Tibial nerve (tissue), 4 donors: Measurements from ENCODE around the gene ALDH3B1. TPM values are rescaled to one million over a fixed set of nuclear protein-coding genes. Genes with fewer than 3 reads are reported as not detected.
A peak's percentile ranks its signal among the peaks of the same experiment; 100 is the strongest.

Experiments used
- DNase-seq, 2 donors: peaks; one replicate each; pipeline ENCODE4 v3.0.0-alpha.2; 2019; ENCODE audit warnings: low spot score in 2 of 2
- H3K27ac ChIP-seq, 4 donors: fragments of 200-600 bp; sonication (generic) in 3 of 4; one replicate each; pipeline ENCODE4 v1.5.1; 2017 to 2019; ENCODE audit warnings: mild to moderate bottlenecking in 1 of 4
- H3K27me3 ChIP-seq, 2 donors: fragments of 200-600 bp; sonication (generic) in 1 of 2; one replicate each; pipeline versions ENCODE4 v1.5.1 to v1.6.0; 2017 to 2019
- H3K36me3 ChIP-seq, 3 donors: fragments of 200-600 bp; sonication (generic); one replicate each; pipeline ENCODE4 v1.5.1; 2018 to 2019
- H3K4me1 ChIP-seq, 4 donors: fragments of 200-600 bp; sonication (generic) in 3 of 4; one replicate each; pipeline ENCODE4 v1.5.1; 2017 to 2019
- H3K4me3 ChIP-seq, 4 donors: fragments of 200-600 bp; sonication (generic) in 3 of 4; one replicate each; pipeline ENCODE4 v1.5.1; 2017 to 2019; ENCODE audit warnings: mild to moderate bottlenecking in 1 of 4, moderate library complexity in 1 of 4
- H3K9me3 ChIP-seq, 4 donors: fragments of 200-600 bp; sonication (generic) in 3 of 4; one replicate each; pipeline ENCODE4 v1.5.1; 2017 to 2019
- CTCF ChIP-seq, 5 experiments: fragments of 200-600 bp in 3 of 5; fragments of 450-650 bp in 2 of 5; sonication (generic) in 3 of 5; IDR thresholded peaks; one replicate each; pipeline ENCODE4 v1.5.1; 2016 to 2019; ENCODE audit warnings: antibody characterized with exemption in 5 of 5, mild to moderate bottlenecking in 3 of 5, moderate library complexity in 2 of 5
- EP300 ChIP-seq, 2 donors: sonication (generic); formaldehyde crosslinking; IDR thresholded peaks; one replicate each; pipeline ENCODE4 v1.6.1; 2017; ENCODE audit warnings: antibody characterized with exemption in 2 of 2, mild to moderate bottlenecking in 1 of 2
- POLR2A ChIP-seq, 2 donors: fragments of 450-650 bp; IDR thresholded peaks; one replicate each; pipeline ENCODE4 v1.6.1; 2017; ENCODE audit warnings: antibody characterized with exemption in 2 of 2, mild to moderate bottlenecking in 2 of 2, moderate library complexity in 2 of 2
- WGBS, 2 donors: methylation state at CpG; one replicate each; pipeline ENCODE4 v1.1.5; 2018; 5-methylcytosine and 5-hydroxymethylcytosine counted together
- total RNA-seq, 4 donors: library from RNA; depleted of rRNA; stranded (reverse); fragments of >200 nt; gene quantifications; one replicate each; pipeline ENCODE4 v1.1.0, GENCODE V29; 2016

ALDH3B1 gene
- total RNA-seq, 4 donors from 2014 or later, result 80.4 to 137 (median 91.8) TPM

GRCh38 chr11:68031144-68031464 lies 21.0 kb downstream of the ALDH3B1 start:
- H3K27me3 ChIP-seq, result no peaks in the 10 kb centered on the region
- H3K4me3 ChIP-seq, result peak overlapping the region; percentile 50 to 94 (median 66)
- H3K9me3 ChIP-seq, result no peaks in the 10 kb centered on the region
- 13 to 16% methylated on average over 10 of the region's 10 CpGs for WGBS, 2 donors
- peak overlapping the region; percentile 30 to 89 (median 83) for H3K27ac ChIP-seq
- no peak for TF ChIP-seq CTCF (IDR thresholded peaks at IDR 0.05)
- TF ChIP-seq POLR2A (IDR thresholded peaks at IDR 0.05), result no peak
- no peak for TF ChIP-seq EP300 (IDR thresholded peaks at IDR 0.05)
- DNase-seq, result no peak
- peaks cover 0 to 60% (median 6%) of the 10 kb centered on the region in 3 donors for H3K36me3 ChIP-seq
- peaks cover 0 to 35% (median 16%) of the 10 kb centered on the region in 4 donors for H3K4me1 ChIP-seq

GRCh38 chr11:68032003-68032402 lies 21.9 kb downstream of the ALDH3B1 start:
- peaks cover 0 to 60% (median 6%) of the 10 kb centered on the region in 3 donors for H3K36me3 ChIP-seq
- WGBS, 2 donors, result 78 to 82% methylated on average over 9 of the region's 9 CpGs
- TF ChIP-seq POLR2A (IDR thresholded peaks at IDR 0.05) (no peak), EP300 (IDR thresholded peaks at IDR 0.05) (no peak)
- H3K4me3 ChIP-seq, result no peak overlapping the region
- H3K9me3 ChIP-seq, result no peaks in the 10 kb centered on the region
- peaks cover 0 to 44% (median 19%) of the 10 kb centered on the region in 4 donors for H3K4me1 ChIP-seq
- peak overlapping the region in 1 of 4 donors; percentile 89 for H3K27ac ChIP-seq
- DNase-seq, result no peak
- H3K27me3 ChIP-seq, result no peaks in the 10 kb centered on the region

- Histone ChIP-seq H3K4me1 (peaks cover 0 to 55% (median 30%) of the 10 kb centered on the region in 4 donors), H3K36me3 (peaks cover 0 to 49% (median 6%) of the 10 kb centered on the region in 3 donors), H3K27me3 (no peaks in the 10 kb centered on the region), H3K27ac (no peak overlapping the region), H3K4me3 (no peak overlapping the region), H3K9me3 (no peaks in the 10 kb centered on the region)
- TF ChIP-seq EP300 (IDR thresholded peaks at IDR 0.05) (no peak), CTCF (IDR thresholded peaks at IDR 0.05) (no peak), POLR2A (IDR thresholded peaks at IDR 0.05) (no peak)
- DNase-seq, result no peak
- 91 to 94% methylated on average over 22 to 24 of the region's 29 CpGs for WGBS, 2 donors
These were observed 23.0 kb downstream of the ALDH3B1 start for GRCh38 chr11:68032997-68033707.

- no peak for DNase-seq
- Histone ChIP-seq H3K4me3 (no peak overlapping the region), H3K36me3 (peaks cover 0 to 47% (median 6%) of the 10 kb centered on the region in 3 donors), H3K9me3 (no peaks in the 10 kb centered on the region), H3K4me1 (peaks cover 0 to 61% (median 35%) of the 10 kb centered on the region in 4 donors), H3K27ac (no peak overlapping the region), H3K27me3 (no peaks in the 10 kb centered on the region)
- TF ChIP-seq EP300 (IDR thresholded peaks at IDR 0.05), result no peak
- no peak for TF ChIP-seq POLR2A (IDR thresholded peaks at IDR 0.05)
- TF ChIP-seq CTCF (IDR thresholded peaks at IDR 0.05), result no peak
- 88 to 90% methylated on average over 12 of the region's 12 CpGs for WGBS, 2 donors
These were observed 23.6 kb downstream of the ALDH3B1 start for GRCh38 chr11:68033708-68034045.

- Histone ChIP-seq H3K4me3 (no peak overlapping the region), H3K27ac (no peak overlapping the region), H3K4me1 (peaks cover 0 to 67% (median 47%) of the 10 kb centered on the region in 4 donors), H3K36me3 (peaks cover 0 to 47% (median 6%) of the 10 kb centered on the region in 3 donors), H3K9me3 (no peaks in the 10 kb centered on the region), H3K27me3 (no peaks in the 10 kb centered on the region)
- WGBS, 2 donors, result 81 to 85% methylated on average over 13 of the region's 13 CpGs
- no peak for DNase-seq
- TF ChIP-seq CTCF (IDR thresholded peaks at IDR 0.05), result no peak
- TF ChIP-seq EP300 (IDR thresholded peaks at IDR 0.05), result no peak
- no peak for TF ChIP-seq POLR2A (IDR thresholded peaks at IDR 0.05)
These were observed 25.2 kb downstream of the ALDH3B1 start for GRCh38 chr11:68035266-68035876.
